Stimulated activated memory B cell treated with anti-CD40 and anti-IgM and Interleukin-4, amounts not matched to agents 10 μg/mL and 1 μg/mL and 100 μg/mL, for 72 hours (primary cell): ENCODE data around the gene CCDC170.

Source experiments
- ATAC-seq: fragments of 150-1000 bp; cut with Tn5 transposase; 2 replicates; pipeline ENCODE4 v1.10.0; 2021
- H3K27ac Mint-ChIP-seq: one replicate; pipeline ENCODE4 v1.8.0; 2022; ENCODE audit warnings: mild to moderate bottlenecking, mixed read lengths
- H3K27me3 Mint-ChIP-seq: one replicate; pipeline ENCODE4 v1.8.0; 2022; ENCODE audit warnings: mixed read lengths
- H3K36me3 Mint-ChIP-seq: one replicate; pipeline ENCODE4 v1.8.0; 2022; ENCODE audit warnings: mixed read lengths
- H3K4me1 Mint-ChIP-seq: one replicate; pipeline ENCODE4 v1.8.0; 2022; ENCODE audit warnings: mixed read lengths
- H3K4me3 Mint-ChIP-seq: one replicate; pipeline ENCODE4 v1.8.0; 2022; ENCODE audit warnings: mild to moderate bottlenecking, moderate library complexity, mixed read lengths
- H3K9me3 Mint-ChIP-seq: one replicate; pipeline ENCODE4 v1.8.0; 2022; ENCODE audit warnings: mixed read lengths

CCDC170 gene

GRCh38 chr6:151634336-151634720 is 140.5 kb downstream of the CCDC170 start:
- Mint-ChIP-seq H3K4me1 (no peaks in the 10 kb centered on the region), H3K27me3 (peaks cover 8% of the 10 kb centered on the region), H3K4me3 (no peak overlapping the region), H3K9me3 (peaks cover 3% of the 10 kb centered on the region), H3K36me3 (no peaks in the 10 kb centered on the region), H3K27ac (no peak overlapping the region)
- ATAC-seq: no peak

- H3K27me3 Mint-ChIP-seq: no peaks in the 10 kb centered on the region
- no peak overlapping the region for H3K4me3 Mint-ChIP-seq
- H3K4me1 Mint-ChIP-seq: no peaks in the 10 kb centered on the region
- H3K9me3 Mint-ChIP-seq: peaks cover 8% of the 10 kb centered on the region
- H3K36me3 Mint-ChIP-seq: no peaks in the 10 kb centered on the region
- no peak for ATAC-seq
- H3K27ac Mint-ChIP-seq: no peak overlapping the region
Observed at GRCh38 chr6:151635741-151636140, 141.9 kb downstream of the CCDC170 start.

GRCh38 chr6:151637814-151638213 is 144.0 kb downstream of the CCDC170 start:
- no peak for ATAC-seq
- no peak overlapping the region for H3K27ac Mint-ChIP-seq

GRCh38 chr6:151639750-151640149 is 145.9 kb downstream of the CCDC170 start:
- ATAC-seq: no peak
- H3K4me1 Mint-ChIP-seq: no peaks in the 10 kb centered on the region
- peaks cover 12% of the 10 kb centered on the region for H3K27me3 Mint-ChIP-seq
- H3K36me3 Mint-ChIP-seq: no peaks in the 10 kb centered on the region
- no peak overlapping the region for H3K27ac Mint-ChIP-seq
- H3K4me3 Mint-ChIP-seq: no peak overlapping the region
- peaks cover 13% of the 10 kb centered on the region for H3K9me3 Mint-ChIP-seq

More at GRCh38 chr6:151637814-151638213, 144.0 kb downstream of the CCDC170 start:
- Mint-ChIP-seq H3K4me3 (no peak overlapping the region), H3K36me3 (no peaks in the 10 kb centered on the region), H3K4me1 (no peaks in the 10 kb centered on the region), H3K27me3 (no peaks in the 10 kb centered on the region), H3K9me3 (peaks cover 13% of the 10 kb centered on the region)

- peaks cover 13% of the 10 kb centered on the region for H3K9me3 Mint-ChIP-seq
- H3K27me3 Mint-ChIP-seq: peaks cover 25% of the 10 kb centered on the region
- H3K4me1 Mint-ChIP-seq: no peaks in the 10 kb centered on the region
- no peak for ATAC-seq
- no peak overlapping the region for H3K27ac Mint-ChIP-seq
- no peak overlapping the region for H3K4me3 Mint-ChIP-seq
- H3K36me3 Mint-ChIP-seq: no peaks in the 10 kb centered on the region
Observed at GRCh38 chr6:151641028-151641427, 147.2 kb downstream of the CCDC170 start.

- Mint-ChIP-seq H3K4me3 (no peak overlapping the region), H3K9me3 (peaks cover 6% of the 10 kb centered on the region), H3K4me1 (no peaks in the 10 kb centered on the region), H3K27ac (no peak overlapping the region), H3K27me3 (peaks cover 73% of the 10 kb centered on the region), H3K36me3 (no peaks in the 10 kb centered on the region)
- no peak for ATAC-seq
Observed at GRCh38 chr6:151647976-151648639, 154.3 kb downstream of the CCDC170 start.

- Mint-ChIP-seq H3K36me3 (peaks cover 6% of the 10 kb centered on the region), H3K27ac (no peak overlapping the region), H3K4me1 (no peaks in the 10 kb centered on the region), H3K4me3 (no peak overlapping the region), H3K9me3 (peaks cover 13% of the 10 kb centered on the region), H3K27me3 (peaks cover 67% of the 10 kb centered on the region)
- ATAC-seq: no peak
Observed at GRCh38 chr6:151649835-151650234, 156.0 kb downstream of the CCDC170 start.

GRCh38 chr6:151651639-151652038 is 157.8 kb downstream of the CCDC170 start:
- Mint-ChIP-seq H3K4me1 (no peaks in the 10 kb centered on the region), H3K27me3 (peaks cover 51% of the 10 kb centered on the region), H3K4me3 (no peak overlapping the region), H3K9me3 (peaks cover 14% of the 10 kb centered on the region), H3K36me3 (peaks cover 9% of the 10 kb centered on the region), H3K27ac (no peak overlapping the region)
- ATAC-seq: no peak

- no peak overlapping the region for H3K4me3 Mint-ChIP-seq
- no peaks in the 10 kb centered on the region for H3K4me1 Mint-ChIP-seq
- H3K27me3 Mint-ChIP-seq: peaks cover 47% of the 10 kb centered on the region
- no peak overlapping the region for H3K27ac Mint-ChIP-seq
- H3K36me3 Mint-ChIP-seq: peaks cover 9% of the 10 kb centered on the region
- ATAC-seq: no peak
- peaks cover 14% of the 10 kb centered on the region for H3K9me3 Mint-ChIP-seq
Observed at GRCh38 chr6:151652325-151652724, 158.5 kb downstream of the CCDC170 start.

GRCh38 chr6:151655099-151655498 is 161.3 kb downstream of the CCDC170 start:
- Mint-ChIP-seq H3K27me3 (peaks cover 30% of the 10 kb centered on the region), H3K4me1 (no peaks in the 10 kb centered on the region), H3K4me3 (no peak overlapping the region), H3K27ac (no peak overlapping the region), H3K36me3 (peaks cover 9% of the 10 kb centered on the region), H3K9me3 (peaks cover 11% of the 10 kb centered on the region)
- no peak for ATAC-seq

GRCh38 chr6:151656392-151656791 is 162.6 kb downstream of the CCDC170 start:
- Mint-ChIP-seq H3K4me1 (no peaks in the 10 kb centered on the region), H3K27ac (no peak overlapping the region), H3K36me3 (peaks cover 9% of the 10 kb centered on the region), H3K4me3 (no peak overlapping the region), H3K9me3 (peaks cover 10% of the 10 kb centered on the region), H3K27me3 (peaks cover 19% of the 10 kb centered on the region)
- ATAC-seq: no peak

GRCh38 chr6:151658091-151658490 is 164.3 kb downstream of the CCDC170 start:
- Mint-ChIP-seq H3K27me3 (peaks cover 9% of the 10 kb centered on the region), H3K4me3 (no peak overlapping the region), H3K27ac (no peak overlapping the region), H3K9me3 (peaks cover 8% of the 10 kb centered on the region), H3K4me1 (no peaks in the 10 kb centered on the region), H3K36me3 (peaks cover 9% of the 10 kb centered on the region)
- no peak for ATAC-seq

GRCh38 chr6:151659212-151659611 is 165.4 kb downstream of the CCDC170 start:
- Mint-ChIP-seq H3K9me3 (peaks cover 8% of the 10 kb centered on the region), H3K27ac (no peak overlapping the region), H3K4me1 (no peaks in the 10 kb centered on the region), H3K36me3 (peaks cover 9% of the 10 kb centered on the region), H3K4me3 (no peak overlapping the region), H3K27me3 (peaks cover 8% of the 10 kb centered on the region)
- ATAC-seq: no peak

- ATAC-seq: no peak
- Mint-ChIP-seq H3K4me1 (no peaks in the 10 kb centered on the region), H3K36me3 (no peaks in the 10 kb centered on the region), H3K27me3 (no peaks in the 10 kb centered on the region), H3K9me3 (no peaks in the 10 kb centered on the region), H3K4me3 (no peak overlapping the region), H3K27ac (no peak overlapping the region)
Observed at GRCh38 chr6:151661509-151661908, 167.7 kb downstream of the CCDC170 start.

- no peaks in the 10 kb centered on the region for H3K9me3 Mint-ChIP-seq
- no peaks in the 10 kb centered on the region for H3K4me1 Mint-ChIP-seq
- no peaks in the 10 kb centered on the region for H3K36me3 Mint-ChIP-seq
- H3K27me3 Mint-ChIP-seq: no peaks in the 10 kb centered on the region
- H3K4me3 Mint-ChIP-seq: no peak overlapping the region
- no peak overlapping the region for H3K27ac Mint-ChIP-seq
- no peak for ATAC-seq
Observed at GRCh38 chr6:151661928-151662327, 168.1 kb downstream of the CCDC170 start.

- no peak overlapping the region for H3K27ac Mint-ChIP-seq
- ATAC-seq: no peak
- no peaks in the 10 kb centered on the region for H3K4me1 Mint-ChIP-seq
- no peak overlapping the region for H3K4me3 Mint-ChIP-seq
- no peaks in the 10 kb centered on the region for H3K27me3 Mint-ChIP-seq
- no peaks in the 10 kb centered on the region for H3K36me3 Mint-ChIP-seq
- no peaks in the 10 kb centered on the region for H3K9me3 Mint-ChIP-seq
Observed at GRCh38 chr6:151663559-151663958, 169.7 kb downstream of the CCDC170 start.
